Natural killer cell (primary cell): Measurements from ENCODE around the gene CD48. TPM values are rescaled to one million over a fixed set of nuclear protein-coding genes. Genes with fewer than 3 reads are reported as not detected.
A peak's percentile ranks its signal among the peaks of the same experiment; 100 is the strongest.

Experiments
- ATAC-seq, 3 donors: fragments of 150-1000 bp in 2 of 3; fragments of 200-7000 bp in 1 of 3; cut with Tn5 transposase; 1 replicate in 1 of 3; 2 replicates in 2 of 3; pipeline ENCODE4 v1.10.0; 2021; ENCODE audit warnings: mild to moderate bottlenecking in 2 of 3, moderate library complexity in 2 of 3
- DNase-seq, 2 donors: peaks; one replicate each; pipeline versions ENCODE4 v3.0.0 to v3.0.0-alpha.2; 2013 to 2021; ENCODE audit warnings: mixed read lengths in 1 of 2
- H3K27ac ChIP-seq: one replicate; pipeline ENCODE4 v1.5.1; 2013; ENCODE audit warnings: mild to moderate bottlenecking, low read length
- H3K27me3 ChIP-seq: one replicate; pipeline ENCODE4 v1.6.1; 2013; ENCODE audit warnings: low read length; ENCODE audit not compliant: control insufficient read depth, insufficient read depth
- H3K36me3 ChIP-seq: one replicate; pipeline ENCODE4 v1.6.1; 2013; ENCODE audit warnings: low read length; ENCODE audit not compliant: control insufficient read depth, insufficient read depth
- H3K4me1 ChIP-seq: one replicate; pipeline ENCODE4 v1.6.1; 2013; ENCODE audit warnings: low read length; ENCODE audit not compliant: control insufficient read depth, insufficient read depth
- H3K4me3 ChIP-seq: one replicate; pipeline ENCODE4 v1.5.1; 2013; ENCODE audit warnings: low read length
- H3K9me3 ChIP-seq: one replicate; pipeline ENCODE4 v1.6.1; 2013; ENCODE audit warnings: low read length; ENCODE audit not compliant: control insufficient read depth, insufficient read depth
- H3K27ac Mint-ChIP-seq, 2 donors: one replicate each; pipeline ENCODE4 v1.8.0; 2022; ENCODE audit warnings: mild to moderate bottlenecking in 2 of 2, mixed read lengths in 2 of 2, moderate library complexity in 1 of 2
- H3K27me3 Mint-ChIP-seq, 2 donors: one replicate each; pipeline ENCODE4 v1.8.0; 2022; ENCODE audit warnings: low read depth in 2 of 2, mixed read lengths in 2 of 2
- H3K36me3 Mint-ChIP-seq: one replicate; pipeline ENCODE4 v1.8.0; 2022; ENCODE audit warnings: mixed read lengths
- H3K4me1 Mint-ChIP-seq, 2 donors: one replicate each; pipeline ENCODE4 v1.8.0; 2022; ENCODE audit warnings: mixed read lengths in 2 of 2
- H3K4me3 Mint-ChIP-seq: one replicate; pipeline ENCODE4 v1.8.0; 2022; ENCODE audit warnings: mild to moderate bottlenecking, moderate library complexity, mixed read lengths
- H3K9me3 Mint-ChIP-seq, 2 donors: one replicate each; pipeline ENCODE4 v1.8.0; 2022; ENCODE audit warnings: mixed read lengths in 2 of 2
- WGBS: methylation state at CpG from one replicate; pipeline ENCODE4 v1.1.7; 2013; ENCODE audit warnings: missing lambda C conversion rate; ENCODE audit not compliant: insufficient coverage; 5-methylcytosine and 5-hydroxymethylcytosine counted together
- intact Hi-C: fragments of 100-400 bp; cut with micrococcal nuclease; formaldehyde crosslinking; loops from one replicate; pipeline ENCODE4 v1.14.2; 2022
- total RNA-seq, 4 donors: library from RNA; stranded (reverse); fragments of 120-200 nt in 1 of 4; gene quantifications; one replicate each; pipeline versions ENCODE4 v1.2.3 to v1.2.4, GENCODE V29; 2013 to 2022
- TF ChIP-seq, protein P1 (sequence below): fragments of 200-600 bp; IDR thresholded peaks from one replicate; pipeline ENCODE4 v1.8.0; 2022; ENCODE audit warnings: antibody characterized with exemption

The CD48 gene
- total RNA-seq, 3 donors from 2014 or later (not counting 1 experiment from before 2014, with no cell fraction given) = 213 to 249 (median 223) TPM

DNA sequence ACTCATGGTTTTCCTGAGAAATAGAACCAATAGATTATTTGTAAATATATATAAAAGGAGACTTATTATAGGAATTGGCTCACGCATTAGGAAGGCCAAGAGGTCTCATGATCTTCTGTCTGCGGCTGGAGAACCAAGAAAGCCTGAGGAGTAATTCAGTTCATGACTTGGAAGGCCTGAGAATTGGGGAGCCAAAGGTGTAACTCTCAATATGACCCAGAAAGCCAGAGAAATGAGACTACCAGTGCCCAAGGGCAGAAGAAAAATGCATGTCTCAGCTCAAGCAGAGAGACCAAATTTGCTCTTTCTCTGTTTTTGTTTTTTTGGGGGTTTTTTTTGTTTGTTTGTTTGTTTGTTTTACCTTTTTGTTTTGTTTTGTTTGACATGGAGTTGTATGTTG lies 46.9 kb upstream of the CD48 start:
- H3K4me1 ChIP-seq = peaks cover 51% of the 10 kb centered on the region
- H3K27ac ChIP-seq = peak overlapping the region; percentile 37
- Mint-ChIP-seq H3K27me3 (no peaks in the 10 kb centered on the region), H3K36me3 (peaks cover 4% of the 10 kb centered on the region), H3K4me3 (no peak overlapping the region), H3K27ac (peak overlapping the region; percentile 73 to 96), H3K9me3 (peaks cover 3 to 6% of the 10 kb centered on the region in 2 donors), H3K4me1 (peaks cover 58 to 60% of the 10 kb centered on the region in 2 donors)
- TF ChIP-seq, protein P1, sequence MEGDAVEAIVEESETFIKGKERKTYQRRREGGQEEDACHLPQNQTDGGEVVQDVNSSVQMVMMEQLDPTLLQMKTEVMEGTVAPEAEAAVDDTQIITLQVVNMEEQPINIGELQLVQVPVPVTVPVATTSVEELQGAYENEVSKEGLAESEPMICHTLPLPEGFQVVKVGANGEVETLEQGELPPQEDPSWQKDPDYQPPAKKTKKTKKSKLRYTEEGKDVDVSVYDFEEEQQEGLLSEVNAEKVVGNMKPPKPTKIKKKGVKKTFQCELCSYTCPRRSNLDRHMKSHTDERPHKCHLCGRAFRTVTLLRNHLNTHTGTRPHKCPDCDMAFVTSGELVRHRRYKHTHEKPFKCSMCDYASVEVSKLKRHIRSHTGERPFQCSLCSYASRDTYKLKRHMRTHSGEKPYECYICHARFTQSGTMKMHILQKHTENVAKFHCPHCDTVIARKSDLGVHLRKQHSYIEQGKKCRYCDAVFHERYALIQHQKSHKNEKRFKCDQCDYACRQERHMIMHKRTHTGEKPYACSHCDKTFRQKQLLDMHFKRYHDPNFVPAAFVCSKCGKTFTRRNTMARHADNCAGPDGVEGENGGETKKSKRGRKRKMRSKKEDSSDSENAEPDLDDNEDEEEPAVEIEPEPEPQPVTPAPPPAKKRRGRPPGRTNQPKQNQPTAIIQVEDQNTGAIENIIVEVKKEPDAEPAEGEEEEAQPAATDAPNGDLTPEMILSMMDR = no peak
- H3K27me3 ChIP-seq = no peaks in the 10 kb centered on the region
- no peak overlapping the region for H3K4me3 ChIP-seq
- 85% methylated on average over 2 of the region's 2 CpGs for WGBS
- no peaks in the 10 kb centered on the region for H3K9me3 ChIP-seq
- intact Hi-C loops = loop anchor here (5.0 to 10.0 kb wide), 2 partner anchors 39 to 786 kb away; partner anchors contain the start of genes FCGR3A and LY9
- no peak for ATAC-seq
- DNase-seq = no peak
- H3K36me3 ChIP-seq = peaks cover 4% of the 10 kb centered on the region

DNA sequence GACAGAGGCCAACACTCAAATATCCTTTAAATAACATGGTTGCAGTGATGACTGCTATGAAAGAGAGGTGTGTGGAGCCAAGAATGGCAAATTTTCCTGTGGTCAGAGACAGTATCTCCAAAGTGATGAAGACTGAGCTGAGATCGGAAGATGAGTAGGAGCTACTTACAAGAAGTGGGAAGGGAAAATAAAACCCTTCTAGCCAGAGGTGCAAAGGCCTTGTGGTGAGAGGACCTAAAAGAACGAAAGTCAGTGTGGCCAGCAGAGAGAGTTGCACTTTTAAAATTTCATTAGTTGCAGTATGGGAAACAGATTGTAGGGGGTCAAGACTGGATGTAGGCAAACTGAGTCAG lies 45.2 kb upstream of the CD48 start:
- Histone ChIP-seq H3K4me3 (no peak overlapping the region), H3K9me3 (no peaks in the 10 kb centered on the region), H3K4me1 (peaks cover 52% of the 10 kb centered on the region), H3K36me3 (peaks cover 20% of the 10 kb centered on the region), H3K27ac (peak overlapping the region; percentile 93), H3K27me3 (no peaks in the 10 kb centered on the region)
- DNase-seq = peak in 1 of 2 donors; percentile 44
- ATAC-seq = peak; percentile 19 to 44 (median 35)
- 41% methylated on average over 2 of the region's 2 CpGs for WGBS
- peaks cover 21% of the 10 kb centered on the region for H3K36me3 Mint-ChIP-seq
- H3K4me3 Mint-ChIP-seq = peak overlapping the region; percentile 65
- peaks cover 3 to 6% of the 10 kb centered on the region in 2 donors for H3K9me3 Mint-ChIP-seq
- peak overlapping the region; percentile 95 to 96 for H3K27ac Mint-ChIP-seq
- no peaks in the 10 kb centered on the region for H3K27me3 Mint-ChIP-seq
- peaks cover 66 to 68% of the 10 kb centered on the region in 2 donors for H3K4me1 Mint-ChIP-seq
- intact Hi-C loops = loop anchor here (1.0 to 10.0 kb wide), 5 partner anchors 10 to 788 kb away; partner anchors contain the start of genes FCGR3A, LY9 and SLAMF7
- TF ChIP-seq, protein P1 = no peak

DNA sequence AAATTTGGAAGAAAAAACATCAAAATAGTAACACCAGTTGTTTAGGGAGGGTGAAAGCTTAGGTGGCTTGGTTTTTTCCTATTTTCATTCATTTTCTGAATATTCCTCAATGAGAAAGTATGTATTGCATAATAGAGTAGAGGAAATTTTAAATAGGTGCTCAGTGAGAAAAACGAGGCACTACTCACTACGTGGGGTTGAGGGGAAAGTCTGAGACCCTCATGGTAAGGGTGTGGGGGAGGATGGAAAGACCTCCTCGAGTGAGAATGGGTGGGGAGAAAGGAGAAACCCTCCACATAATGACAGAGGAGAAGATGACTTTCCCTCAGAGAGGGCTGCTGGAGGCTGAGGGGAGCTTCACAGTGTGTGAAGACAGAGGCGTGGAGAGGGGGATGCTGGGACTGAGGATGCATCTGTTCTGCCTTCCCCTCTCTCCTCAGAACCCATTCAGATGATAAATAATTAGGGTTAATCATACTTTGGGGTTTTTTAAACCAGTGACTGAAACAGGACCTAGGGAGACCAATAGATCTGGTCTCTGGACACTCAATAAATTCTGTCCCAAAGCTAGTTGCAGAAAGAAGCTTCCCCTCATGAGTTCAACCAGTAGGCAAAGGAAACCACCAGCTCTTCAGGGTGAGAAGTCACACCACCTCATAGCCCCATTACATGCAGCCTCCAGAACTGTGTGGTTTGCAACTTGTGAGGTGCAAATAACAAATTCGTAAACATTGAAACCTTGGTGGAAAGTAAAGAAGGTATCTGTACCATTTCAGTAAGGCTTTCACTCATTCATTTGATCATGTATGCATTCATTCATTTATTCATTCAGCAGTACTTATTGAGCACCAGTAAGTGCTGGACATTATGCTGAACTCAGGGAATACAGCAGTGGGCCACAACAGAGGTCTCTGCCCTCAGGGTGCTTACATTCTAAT lies 44.6 kb upstream of the CD48 start:
- H3K9me3 Mint-ChIP-seq = peaks cover 3 to 5% of the 10 kb centered on the region in 2 donors
- no peaks in the 10 kb centered on the region for H3K27me3 Mint-ChIP-seq
- peaks cover 73% of the 10 kb centered on the region in 2 donors for H3K4me1 Mint-ChIP-seq
- peak overlapping the region; percentile 65 for H3K4me3 Mint-ChIP-seq
- H3K36me3 ChIP-seq = peaks cover 23% of the 10 kb centered on the region
- whole genome bisulfite sequencing = 35% methylated on average over 3 of the region's 5 CpGs
- peak overlapping the region; percentile 93 for H3K27ac ChIP-seq
- no peaks in the 10 kb centered on the region for H3K27me3 ChIP-seq
- peak; percentile 50 to 81 for DNase-seq
- peaks cover 57% of the 10 kb centered on the region for H3K4me1 ChIP-seq
- H3K9me3 ChIP-seq = no peaks in the 10 kb centered on the region
- TF ChIP-seq, protein P1 = no peak
- peak; percentile 72 to 87 (median 85) for ATAC-seq
- H3K27ac Mint-ChIP-seq = peak overlapping the region; percentile 95 to 96
- no peak overlapping the region for H3K4me3 ChIP-seq
- intact Hi-C loops = loop anchor here (1.0 to 10.0 kb wide), 6 partner anchors 11 to 789 kb away; partner anchors contain the start of genes FCGR3A, LY9 and SLAMF7
- peaks cover 27% of the 10 kb centered on the region for H3K36me3 Mint-ChIP-seq
